ENCODE data around the gene BBLN.
"Not testable (repeated sequence)": the region's sequence is repeated elsewhere in the genome, so short reads cannot be mapped to it uniquely, and the experiment has no call there.

The BBLN gene

DNA sequence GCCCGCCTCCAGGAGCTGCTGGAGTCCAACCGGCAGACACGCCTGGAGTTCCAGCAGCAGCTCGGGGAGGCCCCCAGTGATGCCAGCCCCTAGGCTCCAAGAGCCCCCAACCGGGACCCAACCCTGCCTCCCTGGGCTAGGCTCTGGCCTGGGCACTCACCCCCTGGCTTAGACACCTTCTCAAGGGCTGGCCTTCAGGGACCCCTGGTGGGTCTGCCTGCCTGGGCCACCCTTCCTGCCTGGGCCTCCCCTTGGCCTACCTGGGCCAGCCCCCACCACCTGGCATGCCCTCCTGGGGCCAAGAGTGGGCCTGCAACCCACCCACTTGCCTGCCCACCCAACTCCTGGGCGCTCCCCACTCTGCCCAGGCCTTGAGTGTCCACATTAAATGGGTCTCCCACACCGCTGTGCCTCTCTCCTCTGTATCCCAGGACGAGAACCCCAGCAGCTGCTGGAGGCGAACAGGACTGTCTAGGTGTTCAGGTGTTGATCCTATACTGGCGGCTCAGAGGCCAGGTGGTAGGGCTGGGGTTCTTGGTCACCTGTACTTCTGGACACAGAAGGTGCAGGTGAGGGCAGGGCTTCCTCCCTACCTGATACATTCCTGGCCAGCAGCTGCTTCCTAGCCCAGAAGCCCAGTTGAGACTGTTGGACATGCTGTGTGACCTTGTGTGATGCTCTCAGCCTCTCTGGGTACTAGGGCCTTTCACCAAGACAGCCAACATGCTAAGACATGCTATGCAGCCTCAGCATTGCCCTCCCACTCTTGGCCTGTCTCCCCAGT, 3.6 kb downstream of the BBLN start:
- no peak for DNase-seq (ENCODE audit: low spot score)

DNA sequence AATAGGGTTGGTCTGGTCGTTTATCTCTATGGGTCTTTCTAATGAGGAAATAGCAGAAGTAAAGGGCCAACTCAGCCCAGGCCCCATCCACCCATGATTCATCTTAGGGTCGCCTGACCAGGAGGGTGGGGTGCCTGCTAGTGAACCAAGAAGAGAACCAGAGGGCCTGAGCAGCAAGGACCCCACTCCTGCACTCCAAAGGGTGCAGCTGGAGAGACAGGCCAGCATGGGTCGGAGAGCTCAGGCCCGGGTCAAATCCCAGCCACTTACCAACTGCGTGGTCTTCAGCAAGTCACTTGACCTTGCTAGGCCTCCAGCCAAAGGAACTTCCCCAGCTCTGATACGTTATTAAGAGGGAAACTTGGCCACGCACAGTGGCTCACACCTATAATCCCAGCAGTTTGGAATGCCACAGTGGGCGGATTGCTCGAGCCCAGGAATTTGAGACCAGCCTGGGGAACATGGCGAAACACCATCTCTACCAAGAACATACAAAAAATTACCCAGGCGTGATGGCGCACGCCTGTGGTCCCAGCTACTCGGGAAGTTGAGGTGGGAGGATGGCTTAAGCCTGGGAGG, 4.3 kb downstream of the BBLN start:
- DNase-seq (ENCODE audit: low spot score): no peak

DNA sequence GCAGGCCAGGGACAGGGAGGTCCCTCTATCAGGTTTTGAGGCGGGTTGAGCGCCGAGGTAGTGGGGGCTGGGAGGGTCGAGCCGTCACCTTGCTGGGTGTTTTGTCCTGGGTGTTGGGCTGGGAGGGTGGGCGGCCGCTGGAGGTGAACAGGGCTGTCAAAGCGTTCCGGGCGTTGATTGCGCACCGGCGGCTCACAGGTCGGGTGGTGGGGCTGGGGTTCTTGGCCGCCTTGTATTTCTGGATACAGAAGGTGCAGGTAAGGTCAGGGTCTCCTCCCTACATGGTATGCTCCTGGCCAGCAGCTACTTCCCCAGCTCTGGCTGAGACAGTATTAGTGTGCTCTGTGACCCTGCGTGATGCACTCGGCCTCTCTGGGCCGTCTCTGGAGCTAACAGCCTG, 6.1 kb downstream of the BBLN start:
- no peak for DNase-seq (ENCODE audit: low spot score)

DNA sequence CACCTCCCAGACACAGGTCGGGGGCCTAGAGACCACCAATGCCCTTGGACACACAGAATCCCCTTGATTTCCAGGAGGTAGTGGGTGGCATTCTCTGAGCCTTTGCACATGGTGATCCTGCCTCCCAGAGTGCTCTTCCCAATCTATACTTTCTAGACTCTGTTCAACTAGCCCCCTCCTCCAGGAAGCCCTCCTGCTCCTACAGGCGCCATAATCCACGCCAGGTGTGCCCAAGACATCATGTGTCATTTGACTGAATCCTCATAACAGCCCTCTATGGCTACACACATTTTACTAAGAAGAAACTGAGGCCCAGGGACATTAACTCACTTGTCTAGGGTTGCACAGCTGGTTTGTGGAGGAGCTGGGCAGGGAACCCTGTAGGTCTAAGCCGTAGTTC, 7.1 kb downstream of the BBLN start:
- DNase-seq (ENCODE audit: low spot score): no peak

DNA sequence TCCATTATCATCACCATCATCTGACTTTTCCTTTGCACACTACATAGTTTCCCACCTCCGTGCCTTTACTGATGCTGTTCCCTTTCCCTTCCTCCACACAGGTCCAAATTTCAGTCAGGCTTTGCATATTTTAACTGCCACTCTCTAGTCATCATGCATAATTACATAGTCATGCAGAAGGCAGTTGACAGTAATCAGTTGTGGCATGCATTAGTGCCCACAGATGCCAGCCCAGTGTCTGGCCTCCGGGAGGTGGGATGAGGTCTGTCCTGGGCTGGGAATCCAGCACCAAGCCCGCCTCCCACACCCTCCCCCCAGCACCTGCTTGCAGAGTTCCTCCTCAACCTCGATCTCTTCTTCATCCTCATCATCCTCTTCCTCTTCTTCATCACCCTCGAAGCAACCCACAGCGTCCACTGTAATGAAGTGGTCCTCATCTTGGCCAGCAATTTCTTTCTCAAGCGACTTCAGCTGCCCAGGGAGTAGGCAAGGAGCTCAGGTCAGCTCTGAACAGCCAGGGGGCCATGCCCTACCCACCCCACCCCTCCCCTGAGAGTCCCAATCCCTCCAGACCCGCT, 8.8 kb downstream of the BBLN start:
- DNase-seq (ENCODE audit: low spot score): no peak

DNA sequence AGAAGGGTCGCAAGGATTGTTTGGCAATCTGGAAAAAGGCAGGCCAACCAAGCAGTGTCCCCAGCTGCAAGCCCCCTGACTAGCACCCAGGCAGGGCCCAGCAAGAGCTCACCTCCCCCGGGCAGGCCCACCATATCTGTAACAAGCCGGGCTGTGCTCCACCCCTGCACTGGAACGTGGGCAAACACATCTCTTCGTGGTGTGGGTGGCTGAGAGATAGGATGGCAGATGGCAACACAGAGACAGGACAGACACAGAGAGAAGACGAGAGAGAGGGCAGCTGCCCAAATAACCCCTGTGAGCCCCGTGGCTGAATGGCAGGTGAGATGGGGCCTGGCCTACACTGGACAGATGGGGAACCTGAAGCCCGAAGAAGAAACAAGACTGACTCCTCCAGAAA, 9.4 kb downstream of the BBLN start:
- DNase-seq (ENCODE audit: low spot score): no peak

DNA sequence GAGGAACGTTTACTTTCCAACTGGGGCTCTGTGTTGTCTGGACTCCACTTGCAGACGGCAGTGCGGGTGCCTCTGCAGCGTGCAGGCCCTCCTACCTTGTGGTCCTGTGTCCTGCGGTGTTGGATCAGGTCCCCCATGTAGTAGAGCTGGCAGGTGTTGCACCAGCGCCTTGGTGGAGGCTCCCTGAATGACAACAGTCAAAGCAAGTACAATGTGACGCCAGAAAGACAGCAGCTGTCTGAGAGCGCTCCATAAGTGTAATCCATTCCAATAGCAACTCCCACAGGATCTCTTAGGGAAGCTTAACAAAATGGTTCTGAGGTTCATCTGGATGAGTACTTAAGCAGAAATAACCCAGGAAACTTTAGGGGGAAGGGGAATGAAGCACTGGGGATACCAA, 9.9 kb downstream of the BBLN start:
- no peak for DNase-seq (ENCODE audit: low spot score)

DNA sequence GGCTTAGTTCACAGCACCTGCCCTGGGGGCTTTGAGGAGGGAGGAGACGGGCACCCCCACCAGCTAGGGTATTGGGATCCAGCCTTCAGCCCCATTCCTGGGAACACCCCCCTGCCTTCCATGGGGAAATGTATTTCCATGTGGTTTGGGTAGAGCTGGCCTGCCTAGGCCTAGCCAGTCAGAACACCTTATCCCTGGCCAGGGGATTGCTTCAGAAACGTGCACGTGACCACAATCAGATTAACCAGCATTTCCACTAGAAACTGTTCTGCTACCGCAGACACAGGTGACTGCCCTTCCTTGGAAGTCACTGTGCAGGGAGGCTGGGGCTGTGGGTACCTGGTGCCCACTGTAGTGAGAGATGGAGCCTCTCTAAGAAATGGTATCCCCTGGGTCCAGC, 14.0 kb downstream of the BBLN start:
- no peak for DNase-seq (ENCODE audit: low spot score)

DNA sequence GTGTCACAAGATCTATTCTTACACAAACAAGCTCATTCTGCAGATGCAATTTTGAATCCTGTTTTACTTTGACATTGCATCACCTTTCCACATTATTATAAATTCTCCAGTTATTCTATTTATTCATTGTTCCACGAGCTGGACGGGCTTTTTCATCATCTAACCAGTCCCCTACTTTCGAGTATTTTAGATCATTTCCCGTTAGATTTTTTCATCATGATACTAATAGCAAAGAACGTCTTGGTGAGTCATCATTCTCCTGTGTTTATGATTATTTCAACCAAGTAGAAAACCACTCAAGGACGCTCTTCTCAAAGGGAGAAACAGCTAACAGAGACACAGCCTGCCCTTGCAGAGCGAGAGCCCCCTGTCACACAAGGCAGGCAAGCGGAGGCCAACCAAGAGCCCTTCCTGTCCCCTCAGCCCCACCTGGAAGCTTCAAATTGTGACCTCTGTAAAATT, 15.1 kb downstream of the BBLN start:
- no peak for DNase-seq (ENCODE audit: low spot score)

DNA sequence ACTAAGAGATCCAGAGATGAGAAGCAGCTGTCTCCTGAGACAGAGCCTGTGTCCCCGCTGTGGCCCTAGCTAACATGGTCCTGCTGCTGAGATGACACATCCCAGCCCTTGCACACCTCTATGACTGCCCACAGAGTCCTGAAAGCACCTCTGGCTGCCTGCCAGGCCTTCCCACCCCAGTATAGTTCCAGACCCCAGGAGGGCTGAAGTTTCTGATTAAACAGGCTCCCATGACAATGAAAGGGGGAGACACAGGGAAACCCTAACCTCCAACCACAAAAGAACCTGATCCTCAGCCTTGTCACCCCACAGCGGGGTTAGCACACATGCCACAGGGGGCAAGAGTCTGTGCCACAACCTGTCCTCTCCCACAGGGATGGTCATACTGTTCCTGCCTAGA, 15.7 kb downstream of the BBLN start:
- DNase-seq (ENCODE audit: low spot score): no peak

DNA sequence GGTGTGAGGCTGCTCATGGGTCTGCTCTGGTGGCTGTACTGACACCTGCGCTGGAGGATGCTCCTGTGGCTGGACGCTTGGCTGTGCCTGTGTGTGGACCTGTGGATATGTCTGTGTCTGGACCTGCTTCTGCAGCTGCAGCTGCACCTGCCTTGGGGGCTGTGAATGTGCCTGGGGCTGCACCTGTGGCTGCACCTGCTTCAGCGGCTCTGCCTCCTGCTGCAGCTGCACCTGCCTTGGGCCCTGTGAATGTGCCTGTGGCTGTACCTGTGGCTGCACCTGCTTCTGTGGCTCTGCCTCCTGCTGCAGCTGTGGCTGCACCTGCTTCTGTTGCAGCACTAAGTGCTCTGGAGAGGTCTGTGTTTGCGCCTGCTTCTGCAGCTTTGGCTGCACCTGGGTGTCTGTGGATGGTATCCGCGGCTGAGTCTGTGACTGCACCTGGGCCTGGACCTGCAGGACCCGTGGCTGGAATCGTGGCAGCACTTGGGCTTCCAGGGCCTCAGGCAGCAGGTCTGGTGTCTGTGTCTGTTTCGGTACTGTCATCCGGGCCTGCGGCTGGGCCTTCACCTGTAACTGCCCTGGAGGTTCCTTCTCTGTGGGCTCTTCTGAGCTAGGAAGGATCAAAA, 18.9 kb downstream of the BBLN start:
- no peak for DNase-seq (ENCODE audit: low spot score)

DNA sequence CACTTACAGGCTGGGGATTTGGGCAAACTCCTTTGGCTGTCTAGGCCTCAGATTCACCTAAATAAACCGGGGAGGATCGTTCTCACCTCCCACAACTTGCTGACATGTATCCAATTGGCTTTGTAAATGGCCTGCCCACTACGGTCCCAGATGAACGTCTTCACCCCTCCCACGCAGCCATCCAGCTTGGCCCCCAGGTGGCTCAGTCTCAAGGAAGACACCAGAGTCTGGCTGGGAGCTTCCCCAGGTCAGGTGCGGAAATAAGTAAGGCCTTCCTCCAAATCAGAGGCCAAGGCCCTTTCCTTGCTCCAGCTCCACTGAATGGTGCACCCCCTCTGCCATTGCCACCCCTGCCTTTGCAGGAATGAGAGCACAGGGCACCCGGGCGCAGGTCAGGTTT, 19.9 kb downstream of the BBLN start:
- DNase-seq (ENCODE audit: low spot score): no peak

DNA sequence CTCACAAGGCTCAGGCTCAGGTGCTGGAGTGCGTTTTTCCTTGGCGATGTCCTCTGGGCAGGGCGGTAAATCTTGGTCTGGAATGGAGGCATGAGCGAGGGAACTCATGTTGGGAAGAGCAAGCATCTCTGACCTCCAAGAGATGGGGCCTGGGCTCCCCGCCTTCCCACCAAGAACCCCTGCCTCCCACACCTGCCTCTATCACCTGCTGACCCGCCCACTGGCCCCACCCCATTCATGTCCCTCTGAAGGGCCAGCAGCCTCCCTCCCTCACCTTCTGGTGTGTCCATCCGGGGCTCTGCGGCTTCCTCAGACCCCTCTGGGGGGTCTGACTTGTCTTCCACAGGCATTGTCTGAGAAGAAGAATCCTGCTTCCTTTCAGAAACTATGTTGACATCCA, 20.4 kb downstream of the BBLN start:
- no peak for DNase-seq (ENCODE audit: low spot score)

DNA sequence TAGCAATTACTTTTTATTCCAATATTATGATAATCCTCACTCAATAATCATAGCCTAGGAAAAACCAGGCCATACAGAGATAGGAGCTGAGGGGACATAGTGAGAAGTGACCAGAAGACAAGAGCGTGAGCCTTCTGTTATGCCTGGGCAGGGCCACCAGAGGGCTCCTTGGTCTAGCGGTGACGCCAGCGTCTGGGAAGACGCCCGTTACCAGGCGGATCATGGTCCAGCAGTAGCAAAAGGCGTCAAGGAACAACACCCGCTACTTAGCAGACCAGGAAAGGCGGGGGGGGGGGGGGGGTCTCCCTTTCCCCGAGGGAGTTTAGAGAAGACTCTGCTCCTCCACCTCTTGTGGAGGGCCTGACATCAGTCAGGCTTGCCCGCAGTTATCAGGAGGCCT, 21.4 kb downstream of the BBLN start:
- DNase-seq (ENCODE audit: low spot score): not testable (repeated sequence)

DNA sequence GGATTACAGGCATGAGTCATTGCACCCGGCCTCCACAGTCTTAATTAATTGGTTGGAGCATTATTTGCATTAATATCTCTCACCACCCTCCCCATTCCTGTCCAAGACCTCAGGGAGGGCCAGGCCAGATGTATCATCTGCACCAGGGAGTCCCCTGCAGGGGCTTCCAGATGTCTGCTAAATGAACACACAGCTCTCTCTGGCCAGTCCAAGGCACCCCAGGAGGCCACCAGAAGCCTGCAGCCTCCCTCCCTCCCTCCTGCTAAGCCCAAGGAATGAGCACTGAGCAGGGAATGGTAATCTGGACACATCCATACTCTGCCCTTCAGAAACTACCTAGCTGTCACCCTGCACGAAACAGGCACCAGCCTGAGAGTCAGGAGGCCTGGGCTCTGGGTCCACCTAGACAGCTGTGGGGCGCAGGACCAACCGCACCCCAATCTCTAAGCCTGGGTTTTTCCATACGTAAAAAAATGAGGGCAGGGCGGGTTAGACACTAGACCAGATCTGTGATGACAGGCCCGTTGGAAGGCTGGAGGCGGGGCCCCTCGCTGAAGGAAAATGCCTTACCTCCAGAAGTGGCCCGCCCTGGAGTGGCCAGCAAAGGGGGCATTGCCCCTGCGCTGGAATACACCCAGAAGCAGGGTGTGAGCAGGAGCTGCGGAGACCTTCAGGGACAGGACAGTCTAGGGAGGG, 23.0 kb downstream of the BBLN start:
- no peak for DNase-seq (ENCODE audit: low spot score)

DNA sequence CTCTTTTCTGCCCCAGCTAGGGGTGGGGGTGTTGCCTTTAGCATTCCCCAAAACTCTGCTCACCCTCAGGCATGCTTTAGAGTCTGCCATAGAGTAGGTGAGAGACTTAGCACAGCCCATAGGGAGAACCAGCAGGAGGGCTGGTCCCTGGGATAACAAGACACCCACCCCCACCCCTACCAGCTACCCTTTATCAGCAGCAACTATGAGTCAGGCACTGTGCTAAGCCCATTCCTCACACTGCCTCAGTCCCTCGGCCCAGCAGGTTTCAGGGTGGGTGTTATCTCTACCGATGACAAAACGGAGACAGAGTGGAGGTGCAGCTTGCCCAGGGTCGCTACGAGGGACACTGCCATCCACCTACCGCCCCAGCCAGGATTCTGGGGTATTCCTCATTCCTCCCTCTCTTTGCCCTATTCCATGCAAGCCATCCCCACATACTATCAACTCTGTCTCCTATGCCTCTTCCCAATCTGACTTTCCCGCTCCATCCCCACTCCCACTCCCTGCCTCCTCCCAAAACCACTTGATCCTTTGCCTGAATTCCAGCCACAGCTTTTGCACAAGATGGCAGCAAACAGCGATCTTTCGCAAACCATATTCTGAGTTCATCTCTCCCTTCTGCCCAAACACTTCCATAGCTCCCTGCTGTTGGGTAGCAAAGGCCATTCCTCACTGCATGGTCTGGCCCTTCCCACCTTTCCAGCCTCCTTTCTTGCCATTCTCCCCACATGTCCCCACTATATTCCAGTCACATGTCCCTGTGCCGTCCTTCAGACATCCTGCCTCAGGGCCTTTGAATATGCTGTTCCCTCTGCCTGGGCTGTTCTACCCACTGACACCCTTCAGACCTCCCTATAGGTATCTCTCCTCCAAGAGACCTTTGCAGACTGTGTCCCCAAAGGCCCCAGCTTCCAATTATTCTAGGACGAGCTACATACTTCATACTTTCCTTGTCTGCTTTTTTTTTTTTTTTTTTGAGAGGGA, 26.2 kb downstream of the BBLN start:
- DNase-seq (ENCODE audit: low spot score): no peak

DNA sequence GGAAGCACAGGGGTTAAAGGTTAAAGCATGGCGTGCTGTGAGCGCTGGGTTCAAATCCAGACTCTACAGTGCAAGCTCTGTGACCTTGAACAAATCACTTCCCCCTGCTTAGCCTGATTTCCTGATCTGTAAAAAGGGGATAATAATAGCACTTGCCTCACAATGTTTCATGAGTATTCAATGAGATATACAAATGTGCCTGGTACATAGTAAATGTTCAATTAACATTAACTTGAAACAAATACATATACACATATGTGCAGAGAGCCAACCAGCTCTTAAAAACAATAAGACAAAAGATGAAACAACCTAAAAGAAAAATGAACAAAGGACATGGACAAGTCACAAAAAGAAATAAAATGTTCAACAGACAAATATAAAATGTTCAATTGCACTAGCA, 27.3 kb downstream of the BBLN start:
- DNase-seq (ENCODE audit: low spot score): no peak

DNA sequence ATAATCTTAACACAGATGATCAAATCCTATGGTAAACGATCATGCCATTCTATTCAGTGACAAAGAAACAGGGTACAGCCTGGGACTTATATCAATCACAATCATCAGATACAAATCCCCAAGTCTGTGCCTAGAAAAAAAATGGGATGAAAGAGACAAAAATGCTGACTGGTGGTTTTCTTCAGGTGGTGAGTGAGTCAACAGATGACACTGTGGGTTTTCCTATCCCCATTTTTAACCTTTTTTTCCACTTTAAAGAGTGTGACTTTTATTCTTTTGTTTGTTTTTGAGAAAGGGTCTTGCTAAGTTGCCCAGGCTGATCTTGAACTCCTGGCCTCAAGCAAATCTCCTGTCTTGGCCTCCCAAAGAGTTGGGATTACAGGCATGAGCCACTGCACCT, 28.1 kb downstream of the BBLN start:
- DNase-seq (ENCODE audit: low spot score): no peak

DNA sequence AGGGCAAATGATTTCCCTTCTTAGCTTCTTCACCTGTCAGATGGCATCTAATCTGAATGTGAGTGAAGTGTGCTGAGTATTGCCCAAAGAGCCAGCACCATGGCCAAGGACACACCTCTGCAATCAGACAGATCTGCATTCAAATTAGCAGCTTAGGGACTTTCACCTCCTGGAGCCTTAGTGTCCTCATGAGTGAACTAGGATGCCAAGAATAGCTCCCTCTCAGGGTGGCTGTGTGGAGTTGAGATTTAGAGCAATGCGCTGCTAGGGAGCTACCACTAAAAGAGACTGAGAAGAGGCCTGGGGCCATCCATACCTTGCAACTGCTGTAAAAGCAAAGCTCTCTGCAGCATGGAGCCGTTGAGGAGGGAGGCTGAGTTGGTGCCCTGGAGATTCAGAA, 29.9 kb downstream of the BBLN start:
- no peak for DNase-seq (ENCODE audit: low spot score)

DNA sequence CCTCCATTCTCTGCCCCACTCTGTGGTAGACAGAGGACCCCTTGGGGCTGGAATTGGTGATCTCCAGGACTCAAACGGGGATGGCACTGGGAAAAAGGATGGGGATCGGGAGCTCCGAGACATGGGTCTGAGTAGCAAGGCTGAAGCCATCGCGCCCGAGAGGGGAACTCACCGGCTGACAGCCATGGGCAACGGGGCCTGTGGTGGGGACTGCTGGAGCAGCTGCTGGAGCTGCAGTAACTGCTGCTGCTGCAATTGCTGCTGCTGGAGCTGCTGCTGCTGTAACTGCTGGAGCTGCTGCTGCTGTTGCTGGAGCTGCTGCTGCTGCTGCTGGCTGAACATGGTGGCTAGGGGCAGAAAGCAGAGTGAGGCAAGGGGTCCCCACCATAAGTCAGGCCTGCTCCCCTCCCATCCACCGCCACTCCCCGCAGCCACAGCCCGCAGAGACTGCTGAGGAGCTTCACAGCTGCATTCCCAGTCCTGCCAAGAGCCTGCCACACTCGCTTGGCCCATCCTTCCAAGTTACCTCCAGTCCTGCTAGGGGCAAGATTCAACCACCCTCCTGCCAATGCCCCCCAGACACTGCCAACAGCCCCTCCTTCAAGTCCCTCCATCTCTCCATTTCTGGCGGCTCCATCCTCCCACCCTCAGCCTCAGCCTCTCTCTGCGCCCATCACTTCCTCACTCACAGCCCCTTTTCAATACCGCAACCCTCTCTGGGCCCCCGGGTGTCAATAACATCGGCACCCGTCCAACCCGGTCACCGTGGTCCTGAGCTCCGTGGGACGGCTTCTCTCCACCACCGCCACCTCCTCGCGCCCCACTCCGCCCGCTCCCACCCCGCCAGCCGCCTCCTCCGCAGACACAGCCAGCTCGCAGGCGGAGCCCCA, 30.7 kb downstream of the BBLN start:
- no peak for DNase-seq (ENCODE audit: low spot score)
